Stimulated activated CD8-positive, alpha-beta memory T cell treated with anti-CD3 and anti-CD28 coated beads, Interleukin-2, amount 100 ng/mL, for 48 hours (primary cell): ENCODE measurements around the gene AP3B1.

Experiments used
- DNase-seq, 2 donors: peaks; one replicate each; pipeline ENCODE4 v3.0.0-alpha.2; 2020; ENCODE audit warnings: low read depth in 2 of 2

AP3B1 gene

DNA sequence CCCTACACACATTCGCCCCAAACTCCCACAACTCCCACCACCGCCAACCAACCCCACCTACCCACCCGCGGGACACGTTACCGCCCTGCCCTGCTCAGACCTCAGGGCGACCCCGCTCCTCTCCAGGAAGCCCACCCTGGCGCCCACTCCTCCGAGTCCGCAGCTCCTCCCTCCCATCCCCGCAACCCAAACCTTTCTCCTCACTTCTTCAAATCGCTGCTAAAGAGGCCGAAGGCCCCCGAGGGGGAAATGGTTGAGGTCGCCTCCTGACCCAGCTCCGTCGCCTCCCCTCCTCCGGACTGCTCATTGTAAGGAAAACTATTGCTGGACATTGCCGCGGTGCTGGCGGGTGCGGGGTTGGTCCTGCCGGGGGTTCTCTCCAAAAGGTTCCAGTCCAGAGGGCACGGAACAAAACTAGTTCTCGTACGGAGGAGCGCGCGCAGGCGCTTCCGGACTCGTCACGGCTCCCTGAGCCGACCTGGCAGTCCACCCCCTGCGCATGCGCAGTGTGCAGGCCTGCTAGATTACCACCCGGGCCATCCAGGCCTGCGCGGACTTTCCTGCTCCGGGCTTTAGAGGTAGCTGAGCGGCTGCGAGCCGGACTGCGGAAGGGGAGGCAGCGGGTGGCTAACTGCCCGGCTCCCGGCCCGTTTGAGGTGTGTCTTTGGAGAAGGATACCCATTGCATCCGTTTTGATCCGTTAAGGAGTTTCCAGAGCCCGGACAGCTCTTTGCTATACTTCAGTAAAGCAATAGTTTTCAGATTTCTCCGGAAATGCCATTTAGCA is at the start of gene AP3B1:
TSS of gene AP3B1 (minus strand) at position 451 of the 787 bp plus-strand sequence. CDS start at position 332, 119 bp downstream.
- peak; percentile 96 to 99 for DNase-seq

DNA sequence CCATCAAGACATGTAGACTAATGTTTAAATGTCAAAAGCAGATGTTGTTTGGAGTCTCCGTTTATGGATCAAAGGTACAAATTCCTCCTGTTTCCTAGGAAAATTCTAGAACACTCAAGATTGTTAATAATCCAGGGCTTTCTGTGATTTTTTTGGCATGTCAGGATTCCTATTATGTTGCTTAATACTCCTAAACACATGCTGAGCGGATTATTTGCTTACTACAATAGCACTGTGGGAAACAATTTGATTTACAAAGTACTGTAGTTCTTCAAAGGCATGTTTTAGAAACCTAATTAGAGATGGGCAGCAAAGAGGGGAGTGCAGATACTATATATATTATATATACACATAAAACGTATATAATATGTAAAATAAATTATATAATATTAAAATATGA is 46.9 kb upstream of the AP3B1 start:
- DNase-seq: no peak

- no peak for DNase-seq
Measured at GRCh38 chr5:78339617-78340436, 45.3 kb upstream of the AP3B1 start.

- no peak for DNase-seq
Measured at GRCh38 chr5:78336698-78337097, 42.2 kb upstream of the AP3B1 start.

DNA sequence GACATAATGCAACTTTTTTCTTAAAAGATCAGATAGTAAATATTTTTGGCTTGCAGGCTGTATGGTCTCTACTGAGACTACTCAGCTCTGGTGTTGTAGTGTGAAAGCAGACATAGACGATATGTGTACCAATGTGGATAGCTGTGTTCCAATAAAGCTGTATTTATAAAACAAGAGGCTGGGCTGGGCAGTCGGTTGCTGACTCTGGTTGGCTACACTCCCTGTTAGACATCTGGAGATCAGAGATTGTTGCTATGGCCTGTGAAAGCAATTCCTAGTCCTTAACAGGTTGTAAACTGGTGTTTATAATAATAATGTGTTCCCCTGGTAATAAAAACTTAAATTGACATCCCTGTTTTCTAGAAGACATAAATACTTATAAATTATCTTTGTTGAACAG is 41.5 kb upstream of the AP3B1 start:
- no peak for DNase-seq

DNA sequence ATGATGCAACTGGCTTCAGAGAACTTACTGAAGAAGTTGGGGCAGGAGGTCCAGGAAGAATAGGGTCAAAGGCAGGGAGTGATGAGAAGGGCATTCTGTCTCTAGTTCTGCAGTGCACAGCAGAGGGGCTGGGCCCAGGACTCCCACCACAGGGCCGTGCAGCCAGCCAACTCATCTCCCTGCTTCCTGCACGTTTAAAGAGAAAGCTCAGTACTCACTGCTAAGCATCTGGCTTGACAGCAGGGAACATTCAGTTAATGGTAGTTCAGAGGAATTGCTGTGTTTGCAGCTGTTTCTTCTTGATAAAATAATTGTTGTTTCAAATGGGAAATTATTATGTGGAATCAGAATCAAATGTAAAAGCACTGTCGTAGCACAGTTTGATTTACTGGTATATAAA is 40.3 kb upstream of the AP3B1 start:
- no peak for DNase-seq

DNA sequence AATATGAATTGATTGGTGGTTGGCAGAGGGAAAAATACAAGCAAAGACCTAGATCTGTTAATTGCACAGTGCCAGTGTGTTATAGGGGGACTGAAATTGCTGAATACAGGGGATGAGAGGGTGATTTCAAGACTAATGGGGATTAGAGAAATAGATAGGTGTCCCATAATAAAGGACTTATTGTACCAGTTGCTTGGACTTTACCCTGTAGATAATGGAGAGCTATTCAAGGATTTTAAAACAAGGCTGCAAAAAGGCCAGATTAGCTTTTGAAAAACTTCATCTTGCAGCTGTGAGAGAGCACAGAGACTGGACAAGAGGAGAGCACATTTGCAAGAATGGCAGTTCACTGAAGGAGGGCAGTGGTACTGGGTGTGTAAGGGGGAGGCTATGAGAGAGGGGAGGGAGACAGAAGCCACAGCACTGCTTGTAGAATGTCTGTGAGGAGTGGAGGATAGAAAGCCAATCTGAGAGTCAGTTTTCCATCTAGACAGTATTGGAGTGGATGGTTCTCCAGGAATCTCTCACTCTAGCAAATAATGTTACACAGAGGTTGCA is 37.1 kb upstream of the AP3B1 start:
- no peak for DNase-seq

DNA sequence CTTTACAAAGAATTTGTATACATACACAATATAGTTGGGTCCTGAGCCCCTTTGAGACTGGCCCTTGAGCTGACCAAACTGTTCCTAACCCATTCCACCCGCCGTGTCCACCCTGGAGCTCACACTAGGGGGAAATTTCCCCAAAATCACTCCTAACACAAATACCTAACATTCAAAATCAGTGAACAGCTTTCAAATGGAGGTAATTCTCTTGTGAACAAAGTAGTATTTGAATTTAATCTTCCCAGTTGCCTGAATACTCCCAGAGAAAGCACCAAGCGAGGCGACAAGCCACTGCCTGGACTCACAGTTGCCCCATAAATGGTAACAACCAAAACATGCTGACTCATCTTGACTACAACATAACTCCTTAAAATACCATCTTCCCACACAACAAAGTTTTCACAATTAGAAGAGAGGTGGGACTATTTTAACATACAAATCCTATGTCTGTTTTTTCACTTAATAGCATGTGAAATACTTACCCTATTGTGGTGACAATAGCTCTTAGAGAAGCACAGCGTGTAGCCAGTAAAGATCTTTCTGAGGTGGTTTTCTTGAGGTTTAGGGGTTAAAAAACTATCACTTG is 34.2 kb upstream of the AP3B1 start:
- no peak for DNase-seq

GRCh38 chr5:78327761-78328510 is 33.4 kb upstream of the AP3B1 start:
- DNase-seq: no peak

DNA sequence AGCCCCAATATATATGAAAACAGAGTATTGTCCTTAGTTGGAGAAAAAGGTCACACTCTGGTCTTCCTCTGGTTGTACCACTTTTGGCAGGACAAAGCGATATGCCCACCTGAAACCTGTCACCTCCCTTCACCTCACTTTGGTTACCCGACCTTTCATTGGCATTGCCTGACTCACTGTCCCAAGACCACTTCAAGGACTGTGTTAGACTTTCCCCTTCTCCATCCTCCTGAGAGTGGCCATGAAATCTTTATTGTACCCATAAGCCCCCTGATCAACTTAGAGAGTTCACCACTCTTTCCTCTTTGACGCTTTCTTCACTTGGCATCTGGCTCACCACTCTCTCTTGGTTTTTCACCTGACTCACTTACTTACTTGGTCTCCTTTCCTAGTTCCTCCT is 32.4 kb upstream of the AP3B1 start:
- no peak for DNase-seq

GRCh38 chr5:78323241-78323640 is 28.7 kb upstream of the AP3B1 start:
- DNase-seq: no peak

- no peak for DNase-seq
Measured at GRCh38 chr5:78320401-78320800, 25.9 kb upstream of the AP3B1 start.

GRCh38 chr5:78318337-78318736 is 23.8 kb upstream of the AP3B1 start:
- DNase-seq: no peak

- no peak for DNase-seq
Measured at GRCh38 chr5:78317515-78317914, 23.0 kb upstream of the AP3B1 start.

DNA sequence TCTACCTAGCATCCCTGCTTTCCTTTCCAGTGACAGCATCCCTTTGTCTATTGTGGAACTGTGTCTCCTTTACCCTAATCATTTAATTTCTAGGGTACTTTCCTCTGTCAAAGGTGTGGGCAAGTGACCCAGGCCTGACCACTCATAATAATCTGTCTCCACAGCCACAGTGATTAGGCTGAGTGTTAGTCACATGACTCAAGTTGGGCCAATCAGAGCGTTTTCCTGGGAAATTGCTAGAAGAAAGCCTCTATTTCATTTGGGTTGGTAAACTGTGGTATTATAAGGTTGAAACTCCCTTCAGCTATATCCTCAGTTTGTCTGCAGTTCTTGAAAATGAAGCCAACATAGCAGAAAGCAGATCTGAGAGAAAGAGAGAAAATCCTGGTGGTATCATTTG is 14.2 kb upstream of the AP3B1 start:
- no peak for DNase-seq

GRCh38 chr5:78300464-78301045 is 6.1 kb upstream of the AP3B1 start:
- DNase-seq: no peak

DNA sequence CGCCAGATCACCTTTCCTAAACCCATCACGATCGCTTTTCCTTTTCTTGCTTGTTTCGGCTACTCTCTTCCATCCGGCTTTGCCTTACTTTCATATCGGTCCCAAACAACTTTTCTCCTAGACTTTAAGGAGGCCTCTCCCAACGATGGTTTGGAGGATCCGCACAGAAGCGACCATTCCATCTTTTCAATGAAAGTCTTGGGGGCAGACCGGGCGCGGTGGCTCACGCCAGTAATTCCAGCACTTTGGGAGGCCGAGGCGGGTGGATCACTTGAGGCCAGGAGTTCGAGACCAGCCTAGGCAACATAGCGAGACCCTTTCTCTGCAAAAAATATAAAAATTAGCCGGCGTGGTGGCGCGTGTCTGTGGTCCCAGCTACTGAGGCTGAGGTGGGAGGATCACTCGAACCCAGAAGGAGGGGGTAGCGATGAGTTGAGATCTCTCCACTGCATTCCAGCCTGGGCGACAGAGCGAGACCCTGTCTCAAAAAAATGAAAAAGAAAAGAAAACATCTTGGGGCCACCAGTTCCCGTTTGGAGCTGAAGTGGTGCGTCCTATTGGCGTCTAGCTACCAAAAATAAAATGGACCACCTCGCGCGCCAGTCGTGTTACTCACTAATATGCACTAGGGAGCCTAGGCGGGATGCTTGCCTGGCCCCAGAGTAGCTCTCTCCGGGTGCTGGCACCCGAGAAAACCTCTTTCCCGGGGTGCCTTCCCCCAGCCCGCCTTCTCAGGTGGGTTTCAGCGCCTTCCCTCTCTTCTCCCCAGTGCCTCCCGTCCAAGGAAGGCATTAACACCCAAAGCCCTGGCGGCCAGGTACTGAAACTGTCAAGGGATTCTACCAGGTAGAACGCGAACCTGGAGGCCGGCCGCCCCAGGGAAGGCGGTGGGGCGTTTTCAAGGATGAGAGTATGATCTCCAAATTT is 800 bp upstream of the AP3B1 start:
- peak; percentile 7 to 12 for DNase-seq

DNA sequence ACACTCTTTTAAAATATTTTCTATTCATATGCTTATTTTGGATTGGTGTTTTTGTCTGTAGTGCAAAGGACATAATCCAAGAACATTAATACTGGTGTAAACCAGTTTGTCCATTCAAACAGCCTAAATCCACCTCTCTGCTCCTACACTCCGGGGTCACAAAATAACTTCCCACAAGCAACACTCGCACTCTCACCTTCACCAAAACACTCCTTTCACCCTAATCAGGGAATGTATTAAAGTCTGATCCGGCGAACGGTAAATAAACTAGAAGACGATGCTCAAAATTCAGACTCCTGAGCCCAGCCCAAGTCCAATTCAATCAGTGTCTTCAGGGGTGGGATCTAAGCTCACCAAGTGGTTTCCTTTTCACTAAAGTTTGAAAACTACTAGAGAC is 649 bp downstream of the AP3B1 start:
- DNase-seq: no peak

- DNase-seq: no peak
Measured at GRCh38 chr5:78291687-78292086, 2.8 kb downstream of the AP3B1 start.

DNA sequence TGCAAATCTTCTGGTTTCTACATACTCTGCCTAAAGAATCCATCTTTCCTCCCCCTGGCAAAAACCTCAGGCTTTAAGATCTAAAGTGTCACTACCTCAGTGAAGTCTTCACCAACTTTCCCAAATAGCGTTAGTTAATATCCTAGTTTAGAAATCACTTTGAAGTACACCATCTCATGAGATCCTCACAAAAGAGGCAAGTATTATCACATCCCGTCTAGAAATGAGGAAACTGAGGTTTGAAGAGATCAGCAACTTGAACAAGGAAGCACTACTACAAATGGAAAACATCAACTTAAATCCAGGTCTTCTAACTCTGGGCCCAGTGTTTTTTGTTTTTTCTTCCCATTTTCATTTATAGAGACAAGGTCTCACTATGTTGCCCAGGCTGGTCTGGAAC is 4.6 kb downstream of the AP3B1 start:
- no peak for DNase-seq
